ENCODE data around the gene SHANK2.

Gene SHANK2

GRCh38 chr11:71222318-71223080 lies 29.9 kb downstream of the SHANK2 start:
- no peak for DNase-seq (ENCODE audit: low spot score)

- DNase-seq (ENCODE audit: low spot score) = no peak
Observed at GRCh38 chr11:71221821-71222220, 30.6 kb downstream of the SHANK2 start.

GRCh38 chr11:71221201-71221600 lies 31.2 kb downstream of the SHANK2 start:
- no peak for DNase-seq (ENCODE audit: low spot score)

- DNase-seq (ENCODE audit: low spot score) = no peak
Observed at GRCh38 chr11:71218789-71219499, 33.4 kb downstream of the SHANK2 start.

- DNase-seq (ENCODE audit: low spot score) = no peak
Observed at GRCh38 chr11:71215425-71215965, 36.9 kb downstream of the SHANK2 start.

GRCh38 chr11:71214553-71215424 lies 37.6 kb downstream of the SHANK2 start:
- DNase-seq (ENCODE audit: low spot score) = no peak

DNA sequence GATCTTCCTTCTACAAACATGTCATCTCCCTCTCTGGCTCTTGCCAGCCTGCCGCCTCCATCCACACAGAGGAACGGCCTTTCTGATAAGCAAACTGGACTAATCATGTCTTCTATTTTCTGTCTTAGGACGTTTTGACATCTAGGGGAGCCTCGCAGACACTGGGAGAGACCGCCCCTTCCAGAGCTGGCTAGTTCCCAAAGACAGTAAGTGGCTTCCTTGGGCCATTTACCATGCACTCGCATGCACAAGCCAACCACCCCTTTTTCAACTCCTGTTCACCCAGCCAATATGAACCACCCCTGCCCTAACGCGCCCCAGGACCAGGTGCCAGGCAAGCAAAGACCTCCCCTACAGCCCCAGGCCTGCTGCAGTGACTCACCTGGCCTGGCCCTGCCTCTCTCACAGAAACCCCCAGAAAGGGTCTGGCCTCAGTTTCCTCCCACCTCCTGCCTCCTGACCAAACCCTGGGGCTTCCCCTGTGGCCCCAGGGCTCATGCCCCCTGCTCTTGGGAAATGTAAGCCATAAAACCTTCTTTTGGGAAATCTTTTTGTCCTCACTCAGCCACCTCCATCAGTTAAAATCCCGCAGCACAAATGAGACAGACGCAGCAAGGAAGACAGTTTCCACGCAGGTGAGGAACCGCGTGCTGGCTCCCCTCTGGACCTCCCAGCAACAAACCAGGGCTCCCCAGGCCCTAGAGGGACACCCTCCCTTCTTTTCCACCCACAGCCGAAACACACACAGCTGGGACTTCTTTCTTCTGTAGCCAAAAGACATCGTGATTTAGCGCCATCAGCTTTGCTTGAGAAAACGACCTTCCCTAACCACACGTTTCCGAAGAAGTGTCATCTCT lies 38.5 kb downstream of the SHANK2 start:
- DNase-seq (ENCODE audit: low spot score) = no peak

GRCh38 chr11:71212871-71213559 lies 39.4 kb downstream of the SHANK2 start:
- DNase-seq (ENCODE audit: low spot score) = no peak

GRCh38 chr11:71211631-71212030 lies 40.7 kb downstream of the SHANK2 start:
- no peak for DNase-seq (ENCODE audit: low spot score)

- no peak for DNase-seq (ENCODE audit: low spot score)
Observed at GRCh38 chr11:71210861-71211260, 41.5 kb downstream of the SHANK2 start.

DNA sequence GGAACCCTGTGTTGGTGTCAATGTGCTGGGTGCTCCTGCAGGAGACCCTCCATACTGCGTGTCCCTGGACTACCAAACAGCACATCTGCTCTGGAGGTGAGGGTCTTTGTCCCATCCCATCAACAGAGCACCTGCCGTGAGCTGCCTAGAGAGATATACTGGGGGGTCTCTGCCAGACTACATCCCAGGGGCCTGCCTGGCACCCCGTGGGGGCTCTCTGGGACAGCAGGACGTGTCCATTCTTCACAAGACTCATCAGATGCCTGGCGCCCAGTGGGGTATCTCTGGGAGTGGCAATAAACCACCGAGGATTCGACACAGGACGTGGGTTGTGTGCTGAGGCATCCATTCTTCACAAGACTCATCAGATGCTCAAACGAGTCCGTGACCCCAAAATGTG lies 42.7 kb downstream of the SHANK2 start:
- DNase-seq (ENCODE audit: low spot score) = no peak

GRCh38 chr11:71209181-71209580 lies 43.2 kb downstream of the SHANK2 start:
- no peak for DNase-seq (ENCODE audit: low spot score)

- DNase-seq (ENCODE audit: low spot score) = no peak
Observed at GRCh38 chr11:71208011-71208774, 44.2 kb downstream of the SHANK2 start.

DNA sequence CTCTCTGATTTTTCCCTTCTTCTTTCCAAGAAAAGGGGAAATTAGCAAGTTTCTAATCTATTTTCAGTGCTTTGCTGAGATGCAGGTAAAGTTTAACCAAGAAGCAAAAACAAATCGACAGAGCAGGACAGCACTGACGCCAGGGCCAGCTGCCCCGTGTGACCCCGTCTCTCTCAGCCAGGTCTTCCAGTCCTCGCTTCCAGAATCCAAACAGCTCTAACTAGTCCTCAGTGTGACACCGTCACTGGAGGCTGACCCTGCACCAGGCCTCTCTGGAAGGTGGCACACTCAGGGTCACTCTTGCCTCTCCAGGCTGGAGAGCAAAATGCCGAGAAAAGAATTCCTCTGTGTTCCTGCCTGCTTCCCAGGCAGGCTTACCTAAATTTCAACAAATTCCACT lies 44.8 kb downstream of the SHANK2 start:
- no peak for DNase-seq (ENCODE audit: low spot score)

GRCh38 chr11:71206186-71206585 lies 46.2 kb downstream of the SHANK2 start:
- DNase-seq (ENCODE audit: low spot score) = no peak

- DNase-seq (ENCODE audit: low spot score) = no peak
Observed at GRCh38 chr11:71204748-71205664, 47.4 kb downstream of the SHANK2 start.

DNA sequence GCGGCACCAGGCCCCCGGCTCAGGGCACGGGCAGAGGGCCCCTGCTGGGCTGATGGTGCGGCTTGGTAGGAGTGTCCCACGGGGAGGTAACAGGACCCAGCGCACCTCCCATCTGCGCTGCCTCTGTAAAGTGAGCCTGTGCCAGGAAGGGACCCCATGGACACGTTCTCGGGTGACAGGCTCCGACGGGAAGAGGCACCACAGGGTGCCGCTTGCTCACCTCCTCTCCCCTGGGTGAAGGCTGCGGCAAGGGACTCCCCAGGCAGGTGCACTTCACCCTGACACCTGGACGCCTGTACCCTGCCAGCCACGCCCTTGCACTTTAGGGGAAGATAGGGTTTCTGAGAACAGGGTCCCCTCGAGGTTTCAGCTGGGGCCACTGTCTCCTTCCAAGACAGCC lies 48.1 kb downstream of the SHANK2 start:
- no peak for DNase-seq (ENCODE audit: low spot score)

DNA sequence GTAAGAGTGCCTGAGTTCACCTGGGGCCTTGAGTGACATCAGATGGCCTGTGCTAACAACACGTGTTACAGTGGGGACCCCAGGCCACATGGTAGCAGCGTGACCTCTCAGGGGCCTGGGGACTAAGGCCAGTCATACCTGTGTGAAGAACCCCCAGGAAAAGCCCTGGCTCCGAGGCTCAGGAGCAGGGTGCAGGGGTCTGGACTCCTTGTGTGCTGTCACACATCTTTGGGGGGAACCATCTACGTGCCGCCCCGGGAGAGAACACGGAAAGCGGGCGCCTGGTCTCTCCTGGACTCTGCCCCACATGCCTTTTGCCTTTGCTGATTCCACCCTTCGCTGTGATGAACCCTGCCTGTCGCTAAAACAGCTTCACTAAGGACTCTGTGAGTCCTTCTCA lies 48.7 kb downstream of the SHANK2 start:
- DNase-seq (ENCODE audit: low spot score) = no peak

DNA sequence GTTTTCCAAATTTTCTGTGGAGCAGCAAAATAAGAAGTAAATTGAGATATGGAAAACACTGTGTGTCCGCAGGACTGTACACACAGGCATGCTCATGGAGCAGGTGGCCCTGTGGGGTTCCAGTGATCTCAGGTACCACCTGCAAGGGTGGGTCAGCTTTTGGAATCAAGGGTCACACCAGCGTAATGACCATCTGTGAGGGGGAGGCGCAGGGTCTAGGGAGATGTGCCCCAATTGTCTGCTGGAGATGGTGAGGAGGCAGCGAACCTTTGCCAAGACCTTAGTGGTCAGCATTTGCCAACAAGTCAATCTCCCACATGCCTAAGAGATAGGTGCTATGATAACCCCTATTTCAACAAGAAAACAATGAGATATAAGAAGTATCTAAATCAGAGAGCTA lies 49.4 kb downstream of the SHANK2 start:
- DNase-seq (ENCODE audit: low spot score) = no peak

Measured in NAMALWA (cell line).